ENCODE data around the gene KCTD5.

DNA sequence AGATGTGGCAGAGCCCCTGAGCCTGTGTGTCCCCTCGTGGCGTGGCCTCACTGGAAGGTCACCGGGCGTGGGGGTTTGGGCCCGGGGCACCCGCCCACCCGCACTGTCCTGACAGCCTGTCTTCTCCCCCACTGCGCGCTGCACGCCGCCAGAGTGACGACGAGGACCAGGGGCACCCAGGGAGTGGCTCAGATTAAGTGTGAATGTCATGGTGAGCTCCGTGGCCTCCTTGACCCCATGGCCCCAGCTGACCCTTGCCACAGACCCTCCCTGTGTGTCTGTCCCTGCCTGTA lies 22.6 kb downstream of the KCTD5 start:
- TF ChIP-seq, protein P1, sequence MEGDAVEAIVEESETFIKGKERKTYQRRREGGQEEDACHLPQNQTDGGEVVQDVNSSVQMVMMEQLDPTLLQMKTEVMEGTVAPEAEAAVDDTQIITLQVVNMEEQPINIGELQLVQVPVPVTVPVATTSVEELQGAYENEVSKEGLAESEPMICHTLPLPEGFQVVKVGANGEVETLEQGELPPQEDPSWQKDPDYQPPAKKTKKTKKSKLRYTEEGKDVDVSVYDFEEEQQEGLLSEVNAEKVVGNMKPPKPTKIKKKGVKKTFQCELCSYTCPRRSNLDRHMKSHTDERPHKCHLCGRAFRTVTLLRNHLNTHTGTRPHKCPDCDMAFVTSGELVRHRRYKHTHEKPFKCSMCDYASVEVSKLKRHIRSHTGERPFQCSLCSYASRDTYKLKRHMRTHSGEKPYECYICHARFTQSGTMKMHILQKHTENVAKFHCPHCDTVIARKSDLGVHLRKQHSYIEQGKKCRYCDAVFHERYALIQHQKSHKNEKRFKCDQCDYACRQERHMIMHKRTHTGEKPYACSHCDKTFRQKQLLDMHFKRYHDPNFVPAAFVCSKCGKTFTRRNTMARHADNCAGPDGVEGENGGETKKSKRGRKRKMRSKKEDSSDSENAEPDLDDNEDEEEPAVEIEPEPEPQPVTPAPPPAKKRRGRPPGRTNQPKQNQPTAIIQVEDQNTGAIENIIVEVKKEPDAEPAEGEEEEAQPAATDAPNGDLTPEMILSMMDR (IDR thresholded peaks at IDR 0.05): no peak
- TF ChIP-seq POLR2A (IDR thresholded peaks at IDR 0.05): no peak
